Osteoblast (primary cell): ENCODE measurements around the gene SMARCE1. TPM values are rescaled to one million over a fixed set of nuclear protein-coding genes. Genes with fewer than 3 reads are reported as not detected.

Source experiments
- DNase-seq: peaks from one replicate; pipeline ENCODE4 v3.0.0; 2011; ENCODE audit warnings: low spot score, mixed read lengths; ENCODE audit not compliant: insufficient read length; ENCODE audit errors: missing footprints
- H2AFZ ChIP-seq: 2 replicates; pipeline ENCODE4 v1.6.0; 2011; ENCODE audit warnings: mild to moderate bottlenecking, low read length
- H3K27ac ChIP-seq: 2 replicates; pipeline ENCODE4 v1.5.1; 2011; ENCODE audit warnings: mild to moderate bottlenecking, low read depth, low read length, moderate library complexity
- H3K27me3 ChIP-seq: 2 replicates; pipeline ENCODE4 v1.6.0; 2012; ENCODE audit warnings: mild to moderate bottlenecking, control low read depth, inconsistent platforms, low read length, moderate library complexity; ENCODE audit not compliant: insufficient read depth
- H3K36me3 ChIP-seq: 2 replicates; pipeline ENCODE4 v1.5.1; 2011; ENCODE audit warnings: mild to moderate bottlenecking, low read length, control low read depth, moderate library complexity; ENCODE audit not compliant: insufficient read depth
- H3K4me1 ChIP-seq: 2 replicates; pipeline ENCODE4 v1.5.1; 2011; ENCODE audit warnings: mild to moderate bottlenecking, low read length, control low read depth, moderate library complexity; ENCODE audit not compliant: insufficient read depth
- H3K4me2 ChIP-seq: 2 replicates; pipeline ENCODE4 v1.6.0; 2011; ENCODE audit warnings: mild to moderate bottlenecking, low read length; ENCODE audit not compliant: insufficient read depth
- H3K4me3 ChIP-seq: fragments of 200-600 bp; sonication (generic); 3 replicates; pipeline ENCODE4 v1.5.1; 2012; ENCODE audit warnings: mild to moderate bottlenecking, low read length, inconsistent platforms; ENCODE audit not compliant: insufficient read depth
- H3K79me2 ChIP-seq: 2 replicates; pipeline ENCODE4 v1.6.0; 2012; ENCODE audit warnings: mild to moderate bottlenecking, low read length, control low read depth, inconsistent platforms; ENCODE audit not compliant: insufficient read depth
- H3K9me3 ChIP-seq: 2 replicates; pipeline ENCODE4 v1.5.1; 2011; ENCODE audit warnings: low read depth, low read length, control low read depth
- H4K20me1 ChIP-seq: 2 replicates; pipeline ENCODE4 v1.6.0; 2012; ENCODE audit warnings: mild to moderate bottlenecking, low read length, control low read depth; ENCODE audit not compliant: insufficient read depth
- CTCF ChIP-seq: IDR thresholded peaks from 2 replicates; pipeline ENCODE4 v1.5.1; 2011; ENCODE audit warnings: mild to moderate bottlenecking, low read depth, low read length, moderate library complexity; ENCODE audit errors: extremely low read depth
- total RNA-seq: library from RNA; depleted of rRNA; stranded (reverse); fragments of >200 nt; gene quantifications from 2 replicates; pipeline ENCODE4 v1.2.3, GENCODE V29; 2012

SMARCE1 gene
- total RNA-seq, 1 donor = 101 TPM

- H3K79me2 ChIP-seq = no peaks in the 10 kb centered on the region
- no peak overlapping the region for H3K4me3 ChIP-seq
- peaks cover 2% of the 10 kb centered on the region for H3K4me1 ChIP-seq
- no peaks in the 10 kb centered on the region for H4K20me1 ChIP-seq
- TF ChIP-seq CTCF = no peak
- no peaks in the 10 kb centered on the region for H3K36me3 ChIP-seq
- no peak overlapping the region for H2AFZ ChIP-seq
- H3K9me3 ChIP-seq = no peaks in the 10 kb centered on the region
- no peak for DNase-seq
- H3K27me3 ChIP-seq = no peaks in the 10 kb centered on the region
- H3K27ac ChIP-seq = no peak overlapping the region
- H3K4me2 ChIP-seq = no peak overlapping the region
Measured at GRCh38 chr17:40607641-40608040, 40.0 kb downstream of the SMARCE1 start.

GRCh38 chr17:40606548-40607353, 40.9 kb downstream of the SMARCE1 start:
- Histone ChIP-seq H4K20me1 (no peaks in the 10 kb centered on the region), H3K27ac (no peak overlapping the region), H3K4me2 (no peak overlapping the region), H3K4me1 (no peaks in the 10 kb centered on the region), H3K4me3 (no peak overlapping the region), H3K79me2 (no peaks in the 10 kb centered on the region), H3K9me3 (no peaks in the 10 kb centered on the region), H3K27me3 (no peaks in the 10 kb centered on the region), H3K36me3 (no peaks in the 10 kb centered on the region), H2AFZ (no peak overlapping the region)
- no peak for TF ChIP-seq CTCF
- no peak for DNase-seq

GRCh38 chr17:40605306-40605705, 42.3 kb downstream of the SMARCE1 start:
- no peak overlapping the region for H3K4me2 ChIP-seq
- no peaks in the 10 kb centered on the region for H4K20me1 ChIP-seq
- no peak overlapping the region for H3K27ac ChIP-seq
- no peaks in the 10 kb centered on the region for H3K4me1 ChIP-seq
- no peaks in the 10 kb centered on the region for H3K9me3 ChIP-seq
- H3K27me3 ChIP-seq = peaks cover 4% of the 10 kb centered on the region
- no peak for TF ChIP-seq CTCF
- no peak overlapping the region for H2AFZ ChIP-seq
- H3K79me2 ChIP-seq = no peaks in the 10 kb centered on the region
- DNase-seq = no peak
- no peaks in the 10 kb centered on the region for H3K36me3 ChIP-seq
- H3K4me3 ChIP-seq = no peak overlapping the region

- Histone ChIP-seq H3K4me1 (peaks cover 2% of the 10 kb centered on the region), H3K27ac (no peak overlapping the region), H3K27me3 (peaks cover 4% of the 10 kb centered on the region), H3K4me3 (no peak overlapping the region), H2AFZ (no peak overlapping the region), H3K79me2 (no peaks in the 10 kb centered on the region), H3K9me3 (no peaks in the 10 kb centered on the region), H3K4me2 (no peak overlapping the region), H3K36me3 (no peaks in the 10 kb centered on the region), H4K20me1 (no peaks in the 10 kb centered on the region)
- no peak for TF ChIP-seq CTCF
- DNase-seq = no peak
Measured at GRCh38 chr17:40604327-40605080, 43.1 kb downstream of the SMARCE1 start.
